NCI-H82 treated with DMSO at 0.1 percent for 48 hours (cell line): ENCODE data around the gene EPHB2.

Experiments used
- DNase-seq: peaks from one replicate; lab custom pipeline; 2025; ENCODE audit not compliant: unreplicated experiment; lab: John Stamatoyannopoulos, UW

The EPHB2 gene

GRCh38 chr1:22852144-22852655 is 141.6 kb downstream of the EPHB2 start:
- DNase-seq = no peak

- no peak for DNase-seq
Measured at GRCh38 chr1:22853651-22854185, 143.1 kb downstream of the EPHB2 start.

GRCh38 chr1:22854688-22855565 is 144.3 kb downstream of the EPHB2 start:
- DNase-seq = no peak

GRCh38 chr1:22855668-22856606 is 145.3 kb downstream of the EPHB2 start:
- no peak for DNase-seq

- no peak for DNase-seq
Measured at GRCh38 chr1:22857661-22858060, 147.0 kb downstream of the EPHB2 start.

- no peak for DNase-seq
Measured at GRCh38 chr1:22860414-22860800, 149.8 kb downstream of the EPHB2 start.

GRCh38 chr1:22860883-22861385 is 150.3 kb downstream of the EPHB2 start:
- no peak for DNase-seq

GRCh38 chr1:22861764-22862440 is 151.3 kb downstream of the EPHB2 start:
- DNase-seq = peak; percentile 39

- DNase-seq = no peak
Measured at GRCh38 chr1:22862752-22863151, 152.1 kb downstream of the EPHB2 start.

- DNase-seq = no peak
Measured at GRCh38 chr1:22863766-22864165, 153.1 kb downstream of the EPHB2 start.

- DNase-seq = no peak
Measured at GRCh38 chr1:22864886-22865285, 154.2 kb downstream of the EPHB2 start.

- DNase-seq = no peak
Measured at GRCh38 chr1:22865736-22866135, 155.1 kb downstream of the EPHB2 start.

- no peak for DNase-seq
Measured at GRCh38 chr1:22866868-22867267, 156.2 kb downstream of the EPHB2 start.

GRCh38 chr1:22868331-22868730 is 157.7 kb downstream of the EPHB2 start:
- no peak for DNase-seq

GRCh38 chr1:22869325-22869724 is 158.7 kb downstream of the EPHB2 start:
- DNase-seq = no peak

- DNase-seq = no peak
Measured at GRCh38 chr1:22870201-22870871, 159.7 kb downstream of the EPHB2 start.

GRCh38 chr1:22872981-22873664 is 162.5 kb downstream of the EPHB2 start:
- no peak for DNase-seq

GRCh38 chr1:22874785-22875184 is 164.1 kb downstream of the EPHB2 start:
- DNase-seq = no peak

- no peak for DNase-seq
Measured at GRCh38 chr1:22875241-22875640, 164.6 kb downstream of the EPHB2 start.
